Uterus (tissue), 2 donors: ENCODE results near the gene TMEM238L.

Experiments
- CTCF ChIP-seq, 4 experiments: fragments of 200-600 bp in 2 of 4; fragments of 450-650 bp in 2 of 4; sonication (generic) in 2 of 4; IDR thresholded peaks; one replicate each; pipeline ENCODE4 v1.5.1; 2016 to 2019; ENCODE audit warnings: antibody characterized with exemption in 4 of 4, mild to moderate bottlenecking in 2 of 4, moderate library complexity in 1 of 4
- POLR2A ChIP-seq, 2 donors: fragments of 450-650 bp; IDR thresholded peaks; one replicate each; pipeline ENCODE4 v1.6.1; 2016; ENCODE audit warnings: antibody characterized with exemption in 2 of 2, mild to moderate bottlenecking in 1 of 2, moderate library complexity in 1 of 2

GRCh38 chr17:10755592-10756127 lies 48.2 kb downstream of the TMEM238L start:
- TF ChIP-seq CTCF (IDR thresholded peaks at IDR 0.05), result no peak
- no peak for TF ChIP-seq POLR2A (IDR thresholded peaks at IDR 0.05)
